ENCODE results near the gene EMILIN1. TPM values are rescaled to one million over a fixed set of nuclear protein-coding genes. Genes with fewer than 3 reads are reported as not detected.

The EMILIN1 gene
- total RNA-seq, 2 experiments from 2014 or later = 0.61 to 0.63 TPM

DNA sequence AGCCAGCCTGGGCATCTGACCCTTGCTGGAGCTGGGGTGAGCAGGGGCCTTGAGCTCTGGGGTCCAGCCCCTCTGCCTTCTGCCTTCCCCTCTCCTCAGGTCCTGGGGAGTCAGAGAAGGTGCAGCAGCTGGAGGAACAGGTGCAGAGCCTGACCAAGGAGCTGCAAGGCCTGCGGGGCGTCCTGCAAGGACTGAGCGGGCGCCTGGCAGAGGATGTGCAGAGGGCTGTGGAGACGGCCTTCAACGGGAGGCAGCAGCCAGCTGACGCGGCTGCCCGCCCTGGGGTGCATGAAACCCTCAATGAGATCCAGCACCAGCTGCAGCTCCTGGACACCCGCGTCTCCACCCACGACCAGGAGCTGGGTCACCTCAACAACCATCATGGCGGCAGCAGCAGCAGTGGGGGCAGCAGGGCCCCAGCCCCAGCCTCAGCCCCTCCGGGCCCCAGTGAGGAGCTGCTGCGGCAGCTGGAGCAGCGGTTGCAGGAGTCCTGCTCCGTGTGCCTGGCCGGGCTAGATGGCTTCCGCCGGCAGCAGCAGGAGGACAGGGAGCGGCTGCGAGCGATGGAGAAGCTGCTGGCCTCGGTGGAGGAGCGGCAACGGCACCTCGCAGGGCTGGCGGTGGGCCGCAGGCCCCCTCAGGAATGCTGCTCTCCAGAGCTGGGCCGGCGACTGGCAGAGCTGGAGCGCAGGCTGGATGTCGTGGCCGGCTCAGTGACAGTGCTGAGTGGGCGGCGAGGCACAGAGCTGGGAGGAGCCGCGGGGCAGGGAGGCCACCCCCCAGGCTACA lies 3.8 kb downstream of the EMILIN1 start:
- H3K4me1 Mint-ChIP-seq (ENCODE audit: low read depth) = peaks cover 29% of the 10 kb centered on the region
- no peak for ATAC-seq
- TF ChIP-seq, protein P1, sequence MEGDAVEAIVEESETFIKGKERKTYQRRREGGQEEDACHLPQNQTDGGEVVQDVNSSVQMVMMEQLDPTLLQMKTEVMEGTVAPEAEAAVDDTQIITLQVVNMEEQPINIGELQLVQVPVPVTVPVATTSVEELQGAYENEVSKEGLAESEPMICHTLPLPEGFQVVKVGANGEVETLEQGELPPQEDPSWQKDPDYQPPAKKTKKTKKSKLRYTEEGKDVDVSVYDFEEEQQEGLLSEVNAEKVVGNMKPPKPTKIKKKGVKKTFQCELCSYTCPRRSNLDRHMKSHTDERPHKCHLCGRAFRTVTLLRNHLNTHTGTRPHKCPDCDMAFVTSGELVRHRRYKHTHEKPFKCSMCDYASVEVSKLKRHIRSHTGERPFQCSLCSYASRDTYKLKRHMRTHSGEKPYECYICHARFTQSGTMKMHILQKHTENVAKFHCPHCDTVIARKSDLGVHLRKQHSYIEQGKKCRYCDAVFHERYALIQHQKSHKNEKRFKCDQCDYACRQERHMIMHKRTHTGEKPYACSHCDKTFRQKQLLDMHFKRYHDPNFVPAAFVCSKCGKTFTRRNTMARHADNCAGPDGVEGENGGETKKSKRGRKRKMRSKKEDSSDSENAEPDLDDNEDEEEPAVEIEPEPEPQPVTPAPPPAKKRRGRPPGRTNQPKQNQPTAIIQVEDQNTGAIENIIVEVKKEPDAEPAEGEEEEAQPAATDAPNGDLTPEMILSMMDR (IDR thresholded peaks at IDR 0.05) = no peak
- no peaks in the 10 kb centered on the region for H3K27me3 Mint-ChIP-seq
- no peaks in the 10 kb centered on the region for H3K36me3 Mint-ChIP-seq (ENCODE audit: low read depth)
- no peak for DNase-seq
- CTCF ChIA-PET = interaction anchor here (0.8 to 4.1 kb wide), 7 partner anchors 10 to 109 kb away, joined by 3 to 26 read pairs (median 3); partner anchors contain the start of genes AGBL5, OST4 and PREB
- intact Hi-C loops (cut with micrococcal nuclease) = no loop called here
- no peak overlapping the region for H3K4me3 Mint-ChIP-seq
- POLR2A ChIA-PET = interaction anchor here (0.9 to 6.1 kb wide), 7 partner anchors 9 to 136 kb away, joined by 3 to 40 read pairs (median 6); partner anchors contain the start of genes CAD and OST4
- peak overlapping the region; percentile 97 for H3K27ac Mint-ChIP-seq
- no peaks in the 10 kb centered on the region for H3K9me3 Mint-ChIP-seq

DNA sequence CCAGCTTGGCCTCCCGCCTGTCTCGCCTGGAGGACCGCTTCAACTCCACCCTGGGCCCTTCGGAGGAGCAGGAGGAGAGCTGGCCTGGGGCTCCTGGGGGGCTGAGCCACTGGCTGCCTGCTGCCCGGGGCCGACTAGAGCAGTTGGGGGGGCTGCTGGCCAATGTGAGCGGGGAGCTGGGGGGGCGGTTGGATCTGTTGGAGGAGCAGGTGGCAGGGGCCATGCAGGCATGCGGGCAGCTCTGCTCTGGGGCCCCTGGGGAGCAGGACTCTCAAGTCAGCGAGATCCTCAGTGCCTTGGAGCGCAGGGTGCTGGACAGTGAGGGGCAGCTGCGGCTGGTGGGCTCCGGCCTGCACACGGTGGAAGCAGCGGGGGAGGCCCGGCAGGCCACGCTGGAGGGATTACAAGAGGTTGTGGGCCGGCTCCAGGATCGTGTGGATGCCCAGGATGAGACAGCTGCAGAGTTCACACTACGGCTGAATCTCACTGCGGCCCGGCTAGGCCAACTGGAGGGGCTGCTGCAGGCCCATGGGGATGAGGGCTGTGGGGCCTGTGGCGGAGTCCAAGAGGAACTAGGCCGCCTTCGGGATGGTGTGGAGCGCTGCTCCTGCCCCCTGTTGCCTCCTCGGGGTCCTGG lies 4.5 kb downstream of the EMILIN1 start:
- ChIA-PET POLR2A (interaction anchor here (0.9 to 6.1 kb wide), 6 partner anchors 9 to 129 kb away, joined by 3 to 40 read pairs (median 4); partner anchors contain the start of genes ATRAID, OST4 and SLC5A6), CTCF (interaction anchor here (0.8 to 4.1 kb wide), 5 partner anchors 11 to 66 kb away, joined by 3 to 26 read pairs (median 3); partner anchors contain the start of genes AGBL5, OST4 and PREB)
- H3K4me1 Mint-ChIP-seq (ENCODE audit: low read depth) = peaks cover 34% of the 10 kb centered on the region
- H3K36me3 Mint-ChIP-seq (ENCODE audit: low read depth) = no peaks in the 10 kb centered on the region
- H3K9me3 Mint-ChIP-seq = no peaks in the 10 kb centered on the region
- peak overlapping the region; percentile 38 for H3K27ac Mint-ChIP-seq
- no peak for ATAC-seq
- intact Hi-C loops (cut with micrococcal nuclease) = no loop called here
- no peak overlapping the region for H3K4me3 Mint-ChIP-seq
- no peaks in the 10 kb centered on the region for H3K27me3 Mint-ChIP-seq
- DNase-seq = no peak
- TF ChIP-seq, protein P1 (IDR thresholded peaks at IDR 0.05) = no peak

DNA sequence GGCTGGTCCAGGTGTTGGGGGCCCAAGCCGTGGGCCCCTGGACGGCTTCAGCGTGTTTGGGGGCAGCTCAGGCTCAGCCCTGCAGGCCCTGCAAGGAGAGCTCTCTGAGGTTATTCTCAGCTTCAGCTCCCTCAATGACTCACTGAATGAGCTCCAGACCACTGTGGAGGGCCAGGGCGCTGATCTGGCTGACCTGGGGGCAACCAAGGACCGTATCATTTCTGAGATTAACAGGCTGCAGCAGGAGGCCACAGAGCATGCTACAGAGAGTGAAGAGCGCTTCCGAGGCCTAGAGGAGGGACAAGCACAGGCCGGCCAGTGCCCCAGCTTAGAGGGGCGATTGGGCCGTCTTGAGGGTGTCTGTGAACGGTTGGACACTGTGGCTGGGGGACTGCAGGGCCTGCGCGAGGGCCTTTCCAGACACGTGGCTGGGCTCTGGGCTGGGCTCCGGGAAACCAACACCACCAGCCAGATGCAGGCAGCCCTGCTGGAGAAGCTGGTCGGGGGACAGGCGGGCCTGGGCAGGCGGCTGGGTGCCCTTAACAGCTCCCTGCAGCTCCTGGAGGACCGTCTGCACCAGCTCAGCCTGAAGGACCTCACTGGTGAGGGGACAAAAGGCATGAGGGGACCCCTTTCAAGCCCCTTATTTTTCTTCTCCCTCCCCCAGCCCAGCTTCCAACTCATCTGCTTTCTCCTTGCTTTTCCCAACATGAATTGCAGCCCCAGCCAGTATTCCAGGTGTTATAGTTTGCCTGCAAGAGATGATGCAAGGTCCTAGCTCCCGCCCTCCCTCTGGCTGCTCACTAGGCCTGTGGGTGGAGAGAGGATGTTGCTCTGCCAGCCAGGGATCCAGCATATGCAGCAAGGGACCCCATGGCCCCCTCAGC lies 5.2 kb downstream of the EMILIN1 start:
- Mint-ChIP-seq H3K27ac (peak overlapping the region; percentile 22), H3K27me3 (no peaks in the 10 kb centered on the region), H3K9me3 (no peaks in the 10 kb centered on the region), H3K4me3 (no peak overlapping the region), H3K36me3 (ENCODE audit: low read depth) (no peaks in the 10 kb centered on the region), H3K4me1 (ENCODE audit: low read depth) (peaks cover 33% of the 10 kb centered on the region)
- ATAC-seq (no peak), DNase-seq (no peak)
- TF ChIP-seq, protein P1 (IDR thresholded peaks at IDR 0.05) = no peak
- ChIA-PET POLR2A (interaction anchor here (0.6 to 6.1 kb wide), 7 partner anchors 10 to 128 kb away, joined by 3 to 40 read pairs (median 3); partner anchors contain the start of genes AGBL5, ATRAID, OST4 and SLC5A6), CTCF (interaction anchor here (1.6 to 4.1 kb wide), 3 partner anchors 11 to 67 kb away, joined by 4 to 26 read pairs (median 20); partner anchors contain the start of genes AGBL5 and OST4)
- intact Hi-C loops (cut with micrococcal nuclease) = no loop called here

DNA sequence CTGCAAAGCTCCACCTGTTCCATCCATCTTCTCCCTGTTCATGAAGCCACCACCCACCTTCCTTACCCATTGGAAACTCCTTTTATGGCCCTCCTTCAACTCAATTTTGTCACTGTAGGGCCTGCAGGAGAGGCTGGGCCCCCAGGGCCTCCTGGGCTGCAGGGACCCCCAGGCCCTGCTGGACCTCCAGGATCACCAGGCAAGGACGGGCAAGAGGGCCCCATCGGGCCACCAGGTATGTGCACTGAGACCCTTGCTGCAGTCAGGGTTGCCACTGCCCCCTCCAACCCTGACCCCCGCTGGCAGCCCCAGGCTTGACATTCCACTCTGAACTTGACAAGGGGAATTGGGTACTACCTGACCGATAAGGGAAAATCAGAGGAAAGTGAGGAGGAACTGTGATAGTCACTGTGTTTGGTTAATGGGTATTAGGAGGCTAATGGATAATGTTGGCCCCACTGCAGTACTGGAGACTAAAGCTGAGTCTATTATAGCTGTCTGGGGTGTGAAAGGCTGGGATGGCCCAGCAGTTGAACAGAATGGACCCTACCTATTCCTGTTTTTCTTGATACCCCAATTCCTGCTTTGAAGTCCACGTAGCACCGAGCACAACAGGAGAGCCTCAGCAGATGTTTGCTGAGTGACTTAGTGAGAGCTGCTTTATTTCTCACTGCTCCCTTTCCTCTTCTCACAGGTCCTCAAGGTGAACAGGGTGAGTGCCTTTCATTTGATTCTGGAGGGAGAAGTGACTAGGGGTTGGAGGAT lies 6.1 kb downstream of the EMILIN1 start:
- no peak for DNase-seq
- peak overlapping the region; percentile 22 for H3K27ac Mint-ChIP-seq
- TF ChIP-seq, protein P1 (IDR thresholded peaks at IDR 0.05) = no peak
- no peaks in the 10 kb centered on the region for H3K27me3 Mint-ChIP-seq
- ChIA-PET CTCF (interaction anchor here (1.6 to 4.1 kb wide), 2 partner anchors 34 to 68 kb away, joined by 4 to 20 read pairs; partner anchors contain the start of gene AGBL5), POLR2A (interaction anchor here (0.6 to 6.1 kb wide), 7 partner anchors 7 to 127 kb away, joined by 3 to 40 read pairs (median 3); partner anchors contain the start of genes AGBL5, ATRAID, CGREF1 and OST4)
- peaks cover 33% of the 10 kb centered on the region for H3K4me1 Mint-ChIP-seq (ENCODE audit: low read depth)
- peak overlapping the region; percentile 82 for H3K4me3 Mint-ChIP-seq
- no peaks in the 10 kb centered on the region for H3K9me3 Mint-ChIP-seq
- intact Hi-C loops (cut with micrococcal nuclease) = loop anchor here (5.0 kb wide), 1 partner anchor 122 kb away; no protein-coding TSS in a partner anchor
- no peak for ATAC-seq
- no peaks in the 10 kb centered on the region for H3K36me3 Mint-ChIP-seq (ENCODE audit: low read depth)

All from activated CD8-positive, alpha-beta T cell treated with anti-CD3 and anti-CD28 coated beads for 36 hours (primary cell).